Thoracic aorta (tissue), 2 donors: ENCODE measurements around the gene CRYM. TPM values are rescaled to one million over a fixed set of nuclear protein-coding genes. Genes with fewer than 3 reads are reported as not detected.
"Not testable (repeated sequence)": the region's sequence is repeated elsewhere in the genome, so short reads cannot be mapped to it uniquely, and the experiment has no call there.

Experiments used
- ATAC-seq: fragments of 150-250 bp; one replicate; pipeline ENCODE4 v1.8.0; 2017; ENCODE audit warnings: low read depth; ENCODE audit not compliant: insufficient number of reproducible peaks, low FRiP score
- DNase-seq: peaks from one replicate; pipeline ENCODE4 v3.0.0-alpha.2; 2020; ENCODE audit warnings: low spot score
- H3K27ac ChIP-seq, 2 donors: fragments of 200-600 bp; sonication (generic); 1 replicate in 1 of 2; 2 replicates in 1 of 2; pipeline ENCODE4 v1.5.1; 2016; ENCODE audit warnings: mild to moderate bottlenecking in 2 of 2, moderate library complexity in 2 of 2
- H3K27me3 ChIP-seq: fragments of 200-600 bp; sonication (generic); replicated peaks from 2 replicates; pipeline ENCODE4 v1.6.0; 2016; ENCODE audit warnings: mild to moderate bottlenecking; ENCODE audit not compliant: insufficient read depth
- H3K36me3 ChIP-seq: fragments of 200-600 bp; sonication (generic); one replicate; pipeline ENCODE4 v1.5.1; 2016
- H3K4me1 ChIP-seq, 2 donors: fragments of 200-600 bp; sonication (generic); 1 replicate in 1 of 2; 2 replicates in 1 of 2; pipeline versions ENCODE4 v1.5.1 to v1.6.0; 2016; ENCODE audit warnings: low read depth in 2 of 2, mild to moderate bottlenecking in 1 of 2; ENCODE audit not compliant: control insufficient read depth in 1 of 2
- H3K4me3 ChIP-seq: fragments of 200-600 bp; sonication (generic); 2 replicates; pipeline ENCODE4 v1.5.1; 2016; ENCODE audit warnings: mild to moderate bottlenecking
- H3K9me3 ChIP-seq: fragments of 200-600 bp; sonication (generic); 2 replicates; pipeline ENCODE4 v1.5.1; 2016
- CTCF ChIP-seq: fragments of 200-600 bp; sonication (generic); IDR thresholded peaks from one replicate; pipeline ENCODE4 v1.5.1; 2019; ENCODE audit warnings: antibody characterized with exemption
- total RNA-seq, 2 donors: library from RNA; depleted of rRNA; stranded (reverse); fragments of >200 nt; gene quantifications; one replicate each; pipeline versions ENCODE4 v1.1.0 to v1.2.3, GENCODE V29; 2016

Gene CRYM
- total RNA-seq, 2 donors from 2014 or later, result not detected

DNA sequence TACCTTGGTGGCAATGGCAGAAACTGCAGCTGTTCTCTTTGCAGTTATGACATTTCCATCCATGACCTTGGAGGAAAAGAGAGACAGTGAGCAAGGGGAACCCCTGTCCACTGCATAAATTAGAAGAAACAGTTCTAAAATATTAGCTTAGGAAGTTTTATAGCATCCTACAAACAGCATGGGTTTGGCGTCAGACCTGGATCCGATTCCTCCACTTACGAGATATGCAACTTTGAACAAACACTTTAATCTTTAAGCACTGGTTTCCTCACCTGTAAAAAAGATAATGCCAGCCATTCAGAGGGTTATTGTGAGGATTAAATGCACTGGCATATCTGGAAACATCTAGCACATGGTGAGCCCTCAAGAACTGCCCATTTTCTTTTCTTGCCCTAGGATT, 2.6 kb downstream of the CRYM start:
- DNase-seq, result no peak
- no peak overlapping the region for H3K4me3 ChIP-seq
- H3K36me3 ChIP-seq, result no peaks in the 10 kb centered on the region
- H3K27me3 ChIP-seq, result no peaks in the 10 kb centered on the region
- ATAC-seq, result no peak
- no peak for TF ChIP-seq CTCF
- H3K27ac ChIP-seq, result no peak overlapping the region
- peaks cover 3 to 5% of the 10 kb centered on the region in 2 donors for H3K4me1 ChIP-seq
- H3K9me3 ChIP-seq, result no peaks in the 10 kb centered on the region

- H3K4me1 ChIP-seq, result peaks cover 3 to 5% of the 10 kb centered on the region in 2 donors
- DNase-seq (no peak), ATAC-seq (no peak)
- H3K9me3 ChIP-seq, result no peaks in the 10 kb centered on the region
- no peaks in the 10 kb centered on the region for H3K36me3 ChIP-seq
- TF ChIP-seq CTCF, result no peak
- H3K4me3 ChIP-seq, result no peak overlapping the region
- H3K27ac ChIP-seq, result no peak overlapping the region
- H3K27me3 ChIP-seq, result no peaks in the 10 kb centered on the region
These were observed 3.8 kb downstream of the CRYM start for GRCh38 chr16:21274172-21274726.

DNA sequence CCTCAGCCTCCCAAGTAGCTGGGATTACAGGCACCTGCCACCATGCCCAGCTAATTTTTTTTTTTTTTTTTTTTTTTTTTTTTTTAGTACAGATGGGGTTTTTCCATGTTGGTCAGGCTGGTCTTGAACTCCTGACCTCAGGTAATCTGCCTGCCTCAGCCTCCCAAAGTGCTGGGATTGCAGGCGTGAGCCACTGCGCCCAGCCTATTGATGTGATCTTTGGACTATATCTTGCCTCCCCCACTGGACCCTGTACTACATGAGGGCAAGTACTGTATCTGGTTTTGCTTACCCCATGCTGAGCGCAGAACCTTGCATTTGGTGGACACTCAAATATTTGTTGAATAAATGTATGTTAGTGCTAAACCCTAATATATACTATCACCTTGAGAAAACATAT, 5.3 kb downstream of the CRYM start:
- not testable (repeated sequence) for H3K27me3 ChIP-seq, H3K9me3 ChIP-seq, H3K36me3 ChIP-seq, H3K4me3 ChIP-seq, H3K27ac ChIP-seq, DNase-seq, H3K4me1 ChIP-seq, ATAC-seq

GRCh38 chr16:21272253-21272652, 5.8 kb downstream of the CRYM start:
- ATAC-seq (no peak), DNase-seq (no peak)
- Histone ChIP-seq H3K36me3 (no peaks in the 10 kb centered on the region), H3K4me1 (no peaks in the 10 kb centered on the region), H3K4me3 (no peak overlapping the region), H3K9me3 (no peaks in the 10 kb centered on the region), H3K27ac (no peak overlapping the region), H3K27me3 (no peaks in the 10 kb centered on the region)
- TF ChIP-seq CTCF, result no peak

GRCh38 chr16:21268236-21268635, 9.9 kb downstream of the CRYM start:
- H3K36me3 ChIP-seq, result no peaks in the 10 kb centered on the region
- H3K27ac ChIP-seq, result no peak overlapping the region
- H3K4me1 ChIP-seq, result peaks cover 2 to 14% of the 10 kb centered on the region in 2 donors
- no peak for TF ChIP-seq CTCF
- no peaks in the 10 kb centered on the region for H3K9me3 ChIP-seq
- no peak overlapping the region for H3K4me3 ChIP-seq
- H3K27me3 ChIP-seq, result no peaks in the 10 kb centered on the region
- DNase-seq (no peak), ATAC-seq (no peak)

GRCh38 chr16:21267298-21267697, 10.8 kb downstream of the CRYM start:
- DNase-seq (no peak), ATAC-seq (no peak)
- Histone ChIP-seq H3K36me3 (no peaks in the 10 kb centered on the region), H3K9me3 (no peaks in the 10 kb centered on the region), H3K27me3 (no peaks in the 10 kb centered on the region), H3K27ac (no peak overlapping the region), H3K4me3 (no peak overlapping the region), H3K4me1 (peaks cover 2 to 14% of the 10 kb centered on the region in 2 donors)
- TF ChIP-seq CTCF, result no peak
